ENCODE measurements around the gene EI24. TPM values are rescaled to one million over a fixed set of nuclear protein-coding genes. Genes with fewer than 3 reads are reported as not detected.

EI24 gene
- total RNA-seq (115 and 119 TPM in 2 replicates), polyA plus RNA-seq (175 and 192 TPM in 2 replicates), polyA minus RNA-seq (156 and 172 TPM in 2 replicates), Bru-seq, nascent RNA (percentile 81 among the genes with signal in this experiment), BruChase-seq, experiment 1, labeled RNA remaining after a 6-hour chase (percentile 96 among the genes with signal in this experiment), BruChase-seq, experiment 2, labeled RNA remaining after a 2-hour chase (percentile 87 among the genes with signal in this experiment)
- polyA plus RNA-seq (2011; cell fraction: cytosol; rRNA removed), result 111 and 122 TPM in 2 replicates
- 39.6 and 49.7 TPM in 2 replicates for polyA plus RNA-seq (2011; cell fraction: nucleus; rRNA removed)
- polyA plus RNA-seq (2012), result 116 and 160 TPM in 2 replicates
- polyA minus RNA-seq (2011; cell fraction: cytosol; rRNA and poly(A)+ RNA removed), result 34.1 TPM
- polyA minus RNA-seq (2011; cell fraction: nucleus; rRNA and poly(A)+ RNA removed), result 19.0 and 32.2 TPM in 2 replicates
- long read RNA-seq, transcript EI24-211 (11 exons, 1,544 nt), result minor isoform, 5 of 513 reads
- long read RNA-seq, transcript EI24-213 (11 exons, 1,747 nt), result minor isoform, 7 of 513 reads
- long read RNA-seq, transcript EI24-201 (11 exons, 2,455 nt), result major isoform, 388 of 513 reads
- long read RNA-seq, partial matches to known transcripts, result 18 of 513 reads
- long read RNA-seq, other reads (novel, unspliced or antisense), result 93 of 513 reads

GRCh38 chr11:125568970-125569914 is at the start of gene EI24:
EI24 (plus strand) TSS chr11:125569477; CDS start chr11:125572528, 3,051 bp downstream.
- intact Hi-C loops (cut with micrococcal nuclease) (loop anchor here (1.0 to 2.0 kb wide), 5 partner anchors 23 to 320 kb away; partner anchors contain the start of genes CHEK1, FEZ1 and STT3A), dilution Hi-C loops (cut with MboI; ENCODE audit: extremely low pct_ligation_motif_present, low sequenced_read_pairs) (no loop called here)
- peak within 1 kb of the TSS; percentile 5 for H3K27ac ChIP-seq (ENCODE audit: insufficient read depth, low read depth, low read length)
- no peaks in the 10 kb centered on the region for H3K9me3 ChIP-seq (replicated peaks; ENCODE audit: control insufficient read depth, insufficient read depth, low read length)
- FAIRE-seq, result peak; percentile 95
- H3K27me3 ChIP-seq (ENCODE audit: control insufficient read depth in 2 of 2, insufficient read depth in 2 of 2, low read length in 2 of 2), result no peaks in the 10 kb centered on the region
- H3K9me1 ChIP-seq (replicated peaks; ENCODE audit: control insufficient read depth, extremely low read depth, insufficient read depth, low read length), result no peaks in the 10 kb centered on the region
- peak; percentile 92 for DNase-seq (ENCODE audit: low read depth, low spot score)
- H3K36me3 ChIP-seq (ENCODE audit: control insufficient read depth in 2 of 2, extremely low read depth in 1 of 2, insufficient read depth in 2 of 2, low read length in 2 of 2), result peaks cover 2% of the 10 kb centered on the region in 2 experiments
- H3K4me3 ChIP-seq (replicated peaks in 1 of 3; ENCODE audit: insufficient read depth in 1 of 3, low read depth in 1 of 3, low read length in 3 of 3), result peak within 1 kb of the TSS; percentile 7 to 74 (median 66)
- peaks cover 24% of the 10 kb centered on the region for H3K79me2 ChIP-seq (ENCODE audit: control insufficient read depth, insufficient read depth, low read length)
- peak within 1 kb of the TSS; percentile 85 for H3K4me2 ChIP-seq (ENCODE audit: insufficient read depth, low read length)
- H3K4me1 ChIP-seq (ENCODE audit: control insufficient read depth, extremely low read depth, insufficient read depth, low read length), result peaks cover 10% of the 10 kb centered on the region
- BruUV-seq (replicated peaks), result no TSS peak
- TF ChIP-seq, protein P1, sequence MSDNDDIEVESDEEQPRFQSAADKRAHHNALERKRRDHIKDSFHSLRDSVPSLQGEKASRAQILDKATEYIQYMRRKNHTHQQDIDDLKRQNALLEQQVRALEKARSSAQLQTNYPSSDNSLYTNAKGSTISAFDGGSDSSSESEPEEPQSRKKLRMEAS (IDR thresholded peaks at IDR 0.05; ENCODE audit: insufficient read depth, insufficient read length), result peak; percentile 67
- TF ChIP-seq POLR2A (IDR thresholded peaks at IDR 0.05; ENCODE audit: low read depth, low read length) (peak; percentile 96), POLR2AphosphoS5 (IDR thresholded peaks at IDR 0.05; ENCODE audit: insufficient read depth, low read depth, low read length) (peak; percentile 97), GATA2 (IDR thresholded peaks at IDR 0.05; ENCODE audit: insufficient read depth, insufficient read length, low read depth, low read length) (no peak), EZH2 (IDR thresholded peaks at IDR 0.05; ENCODE audit: borderline replicate concordance, low read depth, low read length, severe bottlenecking) (no peak), FOS (IDR thresholded peaks at IDR 0.05; ENCODE audit: borderline replicate concordance, insufficient read depth, low read length) (no peak), JUN (IDR thresholded peaks at IDR 0.05; ENCODE audit: borderline replicate concordance, insufficient read depth, insufficient read length, low read depth) (no peak), MYC (IDR thresholded peaks at IDR 0.05; ENCODE audit: low read depth, low read length) (no peak)
- TF ChIP-seq, protein P2, sequence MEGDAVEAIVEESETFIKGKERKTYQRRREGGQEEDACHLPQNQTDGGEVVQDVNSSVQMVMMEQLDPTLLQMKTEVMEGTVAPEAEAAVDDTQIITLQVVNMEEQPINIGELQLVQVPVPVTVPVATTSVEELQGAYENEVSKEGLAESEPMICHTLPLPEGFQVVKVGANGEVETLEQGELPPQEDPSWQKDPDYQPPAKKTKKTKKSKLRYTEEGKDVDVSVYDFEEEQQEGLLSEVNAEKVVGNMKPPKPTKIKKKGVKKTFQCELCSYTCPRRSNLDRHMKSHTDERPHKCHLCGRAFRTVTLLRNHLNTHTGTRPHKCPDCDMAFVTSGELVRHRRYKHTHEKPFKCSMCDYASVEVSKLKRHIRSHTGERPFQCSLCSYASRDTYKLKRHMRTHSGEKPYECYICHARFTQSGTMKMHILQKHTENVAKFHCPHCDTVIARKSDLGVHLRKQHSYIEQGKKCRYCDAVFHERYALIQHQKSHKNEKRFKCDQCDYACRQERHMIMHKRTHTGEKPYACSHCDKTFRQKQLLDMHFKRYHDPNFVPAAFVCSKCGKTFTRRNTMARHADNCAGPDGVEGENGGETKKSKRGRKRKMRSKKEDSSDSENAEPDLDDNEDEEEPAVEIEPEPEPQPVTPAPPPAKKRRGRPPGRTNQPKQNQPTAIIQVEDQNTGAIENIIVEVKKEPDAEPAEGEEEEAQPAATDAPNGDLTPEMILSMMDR (IDR thresholded peaks at IDR 0.05; ENCODE audit: extremely low read depth in 1 of 2, insufficient read depth in 1 of 2, low read depth in 1 of 2, low read length in 2 of 2), result peak; percentile 58 to 86
- H3K9ac ChIP-seq (replicated peaks; ENCODE audit: extremely low read depth, insufficient read depth, low read length), result peak within 1 kb of the TSS; percentile 73
- ChIA-PET POLR2A (interaction anchor here (0.6 to 1.5 kb wide), 2 partner anchors 23 to 688 kb away, joined by 3 to 5 read pairs; partner anchors contain the start of gene STT3A), CTCF (interaction anchor here (0.7 to 2.1 kb wide), 12 partner anchors 9 to 306 kb away, joined by 3 to 6 read pairs (median 3); partner anchors contain the start of gene STT3A)
- H2AFZ ChIP-seq (ENCODE audit: low read depth, low read length), result peak within 1 kb of the TSS; percentile 86
- H4K20me1 ChIP-seq (replicated peaks; ENCODE audit: control insufficient read depth, extremely low read depth, insufficient read depth, low read length), result no peaks in the 10 kb centered on the region
